ENCODE results near the gene ELMO1. TPM values are rescaled to one million over a fixed set of nuclear protein-coding genes. Genes with fewer than 3 reads are reported as not detected.
A peak's percentile ranks its signal among the peaks of the same experiment; 100 is the strongest.

ELMO1 gene
- total RNA-seq, 1 donor from 2014 or later = 151 TPM

GRCh38 chr7:37079420-37079819 lies 369.2 kb downstream of the ELMO1 start:
- Mint-ChIP-seq H3K9me3 (ENCODE audit: unreplicated experiment) (no peaks in the 10 kb centered on the region), H3K4me1 (ENCODE audit: unreplicated experiment) (no peaks in the 10 kb centered on the region), H3K4me3 (ENCODE audit: unreplicated experiment) (no peak overlapping the region), H3K27ac (ENCODE audit: unreplicated experiment) (no peak overlapping the region), H3K27me3 (ENCODE audit: unreplicated experiment) (peaks cover 3% of the 10 kb centered on the region), H3K36me3 (ENCODE audit: low read depth, unreplicated experiment) (peaks cover 29% of the 10 kb centered on the region)
- no peak for TF ChIP-seq CTCF (IDR thresholded peaks at IDR 0.05; ENCODE audit: unreplicated experiment)
- no peak for DNase-seq (ENCODE audit: low spot score)

- no peak for TF ChIP-seq CTCF (IDR thresholded peaks at IDR 0.05; ENCODE audit: unreplicated experiment)
- Mint-ChIP-seq H3K4me1 (ENCODE audit: unreplicated experiment) (no peaks in the 10 kb centered on the region), H3K4me3 (ENCODE audit: unreplicated experiment) (no peak overlapping the region), H3K36me3 (ENCODE audit: low read depth, unreplicated experiment) (peaks cover 19% of the 10 kb centered on the region), H3K27ac (ENCODE audit: unreplicated experiment) (no peak overlapping the region), H3K27me3 (ENCODE audit: unreplicated experiment) (no peaks in the 10 kb centered on the region), H3K9me3 (ENCODE audit: unreplicated experiment) (no peaks in the 10 kb centered on the region)
- no peak for DNase-seq (ENCODE audit: low spot score)
Measured at GRCh38 chr7:37076668-37077067, 372.0 kb downstream of the ELMO1 start.

GRCh38 chr7:37074370-37074769 lies 374.3 kb downstream of the ELMO1 start:
- H3K9me3 Mint-ChIP-seq (ENCODE audit: unreplicated experiment) = no peaks in the 10 kb centered on the region
- no peaks in the 10 kb centered on the region for H3K4me1 Mint-ChIP-seq (ENCODE audit: unreplicated experiment)
- H3K4me3 Mint-ChIP-seq (ENCODE audit: unreplicated experiment) = no peak overlapping the region
- DNase-seq (ENCODE audit: low spot score) = no peak
- H3K36me3 Mint-ChIP-seq (ENCODE audit: low read depth, unreplicated experiment) = peaks cover 10% of the 10 kb centered on the region
- peak overlapping the region; percentile 28 for H3K27ac Mint-ChIP-seq (ENCODE audit: unreplicated experiment)
- TF ChIP-seq CTCF (IDR thresholded peaks at IDR 0.05; ENCODE audit: unreplicated experiment) = no peak
- no peaks in the 10 kb centered on the region for H3K27me3 Mint-ChIP-seq (ENCODE audit: unreplicated experiment)

GRCh38 chr7:37071124-37071523 lies 377.5 kb downstream of the ELMO1 start:
- Mint-ChIP-seq H3K4me3 (ENCODE audit: unreplicated experiment) (no peak overlapping the region), H3K27me3 (ENCODE audit: unreplicated experiment) (no peaks in the 10 kb centered on the region), H3K4me1 (ENCODE audit: unreplicated experiment) (no peaks in the 10 kb centered on the region), H3K9me3 (ENCODE audit: unreplicated experiment) (no peaks in the 10 kb centered on the region), H3K36me3 (ENCODE audit: low read depth, unreplicated experiment) (no peaks in the 10 kb centered on the region), H3K27ac (ENCODE audit: unreplicated experiment) (no peak overlapping the region)
- TF ChIP-seq CTCF (IDR thresholded peaks at IDR 0.05; ENCODE audit: unreplicated experiment) = no peak
- no peak for DNase-seq (ENCODE audit: low spot score)

GRCh38 chr7:37070471-37070870 lies 378.2 kb downstream of the ELMO1 start:
- H3K36me3 Mint-ChIP-seq (ENCODE audit: low read depth, unreplicated experiment) = peaks cover under 1% of the 10 kb centered on the region
- no peaks in the 10 kb centered on the region for H3K9me3 Mint-ChIP-seq (ENCODE audit: unreplicated experiment)
- no peaks in the 10 kb centered on the region for H3K27me3 Mint-ChIP-seq (ENCODE audit: unreplicated experiment)
- no peak for TF ChIP-seq CTCF (IDR thresholded peaks at IDR 0.05; ENCODE audit: unreplicated experiment)
- no peak for DNase-seq (ENCODE audit: low spot score)
- no peak overlapping the region for H3K4me3 Mint-ChIP-seq (ENCODE audit: unreplicated experiment)
- no peak overlapping the region for H3K27ac Mint-ChIP-seq (ENCODE audit: unreplicated experiment)
- no peaks in the 10 kb centered on the region for H3K4me1 Mint-ChIP-seq (ENCODE audit: unreplicated experiment)

All from endothelial cell (in vitro differentiated cells).